Nucleus accumbens (tissue), 56 donors: ENCODE results near the gene GBX1.
A peak's percentile ranks its signal among the peaks of the same experiment; 100 is the strongest.

ENCODE experiments used
- DNase-seq, 56 donors: peaks; one replicate each; lab custom pipeline; 2025; lab: John Stamatoyannopoulos, UW

GBX1 gene

DNA sequence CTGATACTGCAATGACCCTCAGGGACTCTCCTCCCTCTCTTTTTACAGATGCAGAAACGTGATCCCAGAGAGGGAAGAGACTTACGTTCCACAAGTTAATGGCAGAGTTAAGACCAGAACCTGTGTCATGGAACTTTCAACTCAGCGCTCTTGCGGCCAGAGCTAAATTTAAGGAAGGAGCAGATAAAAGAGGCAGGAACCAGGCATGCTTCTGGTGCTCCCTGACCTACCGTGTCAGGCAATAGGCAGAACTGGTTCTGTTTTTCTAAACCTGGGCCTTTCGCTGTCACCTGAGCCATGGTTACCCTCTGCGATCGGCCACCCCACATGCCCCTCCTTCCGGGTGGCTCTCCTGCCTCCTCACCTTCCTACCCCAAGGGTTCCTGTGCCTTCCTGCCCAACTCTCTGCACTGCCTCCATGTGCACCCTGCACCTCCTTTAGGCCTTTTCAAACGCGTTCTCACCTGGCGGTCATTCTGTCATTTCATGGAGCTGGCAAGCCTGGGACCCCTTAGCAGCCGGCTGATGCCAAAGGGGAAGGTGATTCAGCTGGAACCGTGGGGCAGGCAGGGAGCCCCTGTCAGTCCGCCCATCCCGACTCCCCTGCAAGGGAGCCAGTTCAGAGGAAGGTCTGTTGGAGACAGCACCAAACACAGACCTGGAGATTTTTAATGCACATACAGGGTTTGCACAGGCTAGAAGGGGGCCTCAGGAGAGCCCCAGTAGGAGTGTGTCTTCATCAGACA, 7.7 kb upstream of the GBX1 start:
- no peak for DNase-seq

DNA sequence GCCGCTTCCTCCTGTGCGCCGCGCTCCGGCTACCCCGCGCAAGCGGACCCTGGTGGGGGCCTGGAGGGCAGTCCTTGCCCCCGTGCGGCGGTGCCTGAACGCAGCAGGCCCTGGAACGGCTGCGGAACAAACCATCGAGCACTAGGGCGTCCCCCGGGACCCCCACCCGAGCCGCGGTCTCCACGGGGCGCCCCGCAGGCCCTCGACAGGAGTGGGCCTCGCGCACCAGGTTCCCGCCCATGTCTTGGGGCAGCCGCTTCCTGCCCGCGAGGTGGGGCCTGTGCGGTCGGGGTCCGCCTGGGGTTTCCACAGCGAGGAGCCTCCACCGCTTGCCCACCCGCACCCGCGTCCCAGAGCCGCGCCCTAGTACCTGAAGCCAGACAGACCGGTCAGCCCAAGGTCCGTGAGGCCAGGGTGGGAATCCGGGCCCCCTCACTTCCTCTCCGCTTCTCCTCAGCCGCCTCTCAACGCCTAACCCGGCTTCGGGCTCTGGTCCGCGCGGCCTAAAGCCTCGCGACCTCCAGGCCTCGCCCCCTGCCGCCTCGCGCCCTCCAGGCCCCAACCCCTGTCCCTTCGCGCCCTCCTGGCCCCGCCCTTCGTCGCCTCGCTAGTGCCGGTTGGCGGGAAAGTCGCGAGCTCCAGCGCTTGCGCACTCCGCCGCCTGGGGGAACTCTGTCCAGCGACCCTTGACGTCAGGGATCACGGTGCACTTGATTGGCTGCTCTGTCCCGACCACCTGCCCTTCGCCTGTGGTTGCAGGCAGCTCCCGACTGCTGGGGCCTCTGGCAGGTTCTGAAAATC, 7.0 kb upstream of the GBX1 start:
- DNase-seq, result peak in 7 of 56 donors; percentile 3 to 28 (median 18)

DNA sequence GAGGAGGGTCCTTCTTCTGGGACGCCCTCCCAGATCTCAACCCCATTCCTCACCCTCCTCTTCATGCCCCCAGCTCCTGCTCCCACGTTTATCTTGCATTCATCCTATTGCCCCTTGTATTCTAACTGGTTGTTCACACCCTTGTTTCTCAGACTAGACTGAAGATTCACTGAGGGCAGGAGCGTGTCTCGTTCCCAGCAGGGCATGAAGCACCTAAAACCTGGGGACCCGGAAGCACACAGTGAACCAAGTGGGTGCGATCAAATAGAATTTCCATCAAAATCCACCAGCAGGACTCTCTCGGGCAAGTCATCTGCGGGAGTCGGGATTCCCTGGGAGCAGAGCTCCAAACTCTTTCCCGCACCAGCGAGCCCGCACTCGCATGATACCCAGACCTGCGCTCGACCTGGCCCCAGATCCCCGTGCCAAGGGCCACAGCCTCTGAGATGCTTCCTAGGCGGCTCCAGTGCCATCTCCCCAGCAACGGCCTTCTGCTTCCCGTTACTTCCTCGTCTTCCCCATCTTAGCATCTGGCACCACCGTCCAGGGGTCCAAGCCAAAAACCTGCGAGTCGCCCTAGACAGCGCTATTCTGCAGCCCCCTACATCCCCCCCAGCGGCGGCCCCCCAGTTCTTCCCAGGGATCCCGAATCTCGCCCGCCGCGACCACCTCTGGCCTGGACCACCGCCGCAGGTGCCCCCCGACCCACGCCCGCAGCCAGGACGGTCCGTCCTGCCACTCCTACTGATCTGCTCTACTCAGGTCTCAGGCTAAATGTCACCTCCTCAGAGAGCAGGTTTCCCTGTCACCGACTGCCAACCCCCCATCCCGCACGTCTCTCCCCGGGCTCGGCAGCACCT, 6.1 kb upstream of the GBX1 start:
- DNase-seq, result no peak

DNA sequence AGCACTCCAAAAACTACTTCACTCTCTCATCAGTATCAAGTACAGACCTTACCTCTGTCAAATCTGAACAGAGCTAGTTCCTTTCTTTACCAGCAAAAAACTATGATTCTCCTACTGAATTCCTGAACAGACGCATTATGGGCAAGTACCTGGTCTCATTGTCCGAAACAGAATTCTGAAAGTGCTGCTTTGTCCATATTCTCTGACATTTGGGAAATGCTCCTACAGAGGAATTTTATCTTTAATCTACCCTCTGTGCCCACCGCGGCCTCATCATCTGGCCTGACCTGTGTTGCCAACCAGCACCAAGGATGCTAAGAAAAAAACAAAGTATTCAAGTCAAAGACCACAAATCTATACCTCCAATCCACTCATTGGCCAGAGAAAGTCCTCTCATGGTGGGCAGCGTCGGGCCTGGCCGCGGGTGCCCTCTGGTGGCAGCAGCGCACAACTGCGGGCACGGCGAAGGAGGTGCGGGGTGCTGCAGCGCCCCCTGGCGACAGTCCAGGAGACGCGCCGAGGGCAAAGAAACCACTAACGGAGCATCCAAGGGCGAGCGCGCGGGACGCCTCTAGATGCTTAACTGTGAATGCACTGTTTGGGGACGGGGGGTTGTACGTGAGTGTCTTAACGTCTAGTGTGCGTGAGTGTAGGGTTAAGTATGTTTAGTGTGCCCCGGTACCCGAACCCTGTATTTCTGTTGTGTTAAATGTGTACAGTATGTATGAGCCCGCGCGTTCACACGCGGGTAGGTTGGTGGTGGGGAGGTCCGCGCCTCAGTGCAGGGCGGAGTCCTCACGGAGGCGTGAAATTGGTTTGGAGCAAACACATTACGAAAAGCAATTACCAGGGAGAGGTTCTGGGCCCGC, 5.0 kb upstream of the GBX1 start:
- DNase-seq, result peak in 50 of 56 donors; percentile 20 to 86 (median 63)

DNA sequence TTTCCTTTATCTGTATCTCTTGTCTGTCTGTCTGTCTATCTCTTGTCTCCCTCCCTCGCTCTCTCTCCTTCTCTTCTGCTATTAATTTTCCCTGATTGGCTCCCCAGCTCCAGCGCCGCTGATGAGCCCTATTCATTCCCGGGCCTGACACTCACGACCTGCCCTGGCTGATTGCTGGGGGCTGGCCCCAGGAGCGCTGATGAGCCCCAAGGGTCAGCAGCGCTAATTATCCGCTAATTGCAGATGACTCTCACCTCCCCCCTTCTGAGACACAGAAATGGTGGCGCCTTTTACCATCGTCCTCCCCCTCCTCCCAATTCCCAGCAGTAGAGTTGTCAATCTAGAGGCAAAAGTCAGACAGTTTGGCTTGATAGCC, 1.3 kb upstream of the GBX1 start:
- no peak for DNase-seq

DNA sequence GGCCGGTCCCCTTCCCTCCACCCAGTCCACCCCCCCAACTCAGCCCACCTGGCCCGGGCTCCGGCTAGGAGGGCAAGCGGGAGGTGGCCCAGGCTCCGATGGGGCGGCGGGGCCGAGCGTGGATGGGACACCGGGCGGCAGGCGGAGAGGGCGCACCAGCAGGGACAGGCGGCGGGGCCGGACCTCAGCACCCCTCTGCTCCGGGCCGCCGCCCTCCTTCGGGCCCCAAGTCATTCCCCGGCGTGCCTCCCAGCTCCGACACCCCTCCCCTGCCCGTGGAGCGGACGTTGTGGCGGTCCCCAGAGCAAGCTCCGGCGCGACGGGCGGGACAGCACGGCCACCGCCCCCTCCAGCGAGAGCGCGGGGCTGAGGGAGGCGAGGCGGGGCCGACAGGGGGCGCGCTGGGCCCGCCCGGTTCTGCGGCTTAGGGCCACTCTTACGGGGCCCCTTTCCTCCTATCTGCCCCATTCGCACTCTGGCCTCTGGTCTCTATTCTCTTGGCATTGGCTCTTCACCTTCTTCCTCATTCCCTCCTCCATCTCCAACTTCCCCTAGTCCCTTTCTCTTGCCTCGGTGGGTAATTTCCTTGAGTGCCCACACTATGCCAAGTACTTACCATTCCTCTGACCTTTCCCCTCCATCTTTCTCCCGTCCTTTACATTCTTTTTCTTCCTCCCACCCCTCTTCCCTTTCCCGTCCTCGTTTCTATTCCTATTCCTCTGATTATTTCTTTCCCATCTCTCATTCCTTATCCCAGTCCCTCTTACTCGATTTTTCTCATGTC, 701 bp upstream of the GBX1 start:
- peak in 4 of 56 donors; percentile 13 to 35 (median 15) for DNase-seq

DNA sequence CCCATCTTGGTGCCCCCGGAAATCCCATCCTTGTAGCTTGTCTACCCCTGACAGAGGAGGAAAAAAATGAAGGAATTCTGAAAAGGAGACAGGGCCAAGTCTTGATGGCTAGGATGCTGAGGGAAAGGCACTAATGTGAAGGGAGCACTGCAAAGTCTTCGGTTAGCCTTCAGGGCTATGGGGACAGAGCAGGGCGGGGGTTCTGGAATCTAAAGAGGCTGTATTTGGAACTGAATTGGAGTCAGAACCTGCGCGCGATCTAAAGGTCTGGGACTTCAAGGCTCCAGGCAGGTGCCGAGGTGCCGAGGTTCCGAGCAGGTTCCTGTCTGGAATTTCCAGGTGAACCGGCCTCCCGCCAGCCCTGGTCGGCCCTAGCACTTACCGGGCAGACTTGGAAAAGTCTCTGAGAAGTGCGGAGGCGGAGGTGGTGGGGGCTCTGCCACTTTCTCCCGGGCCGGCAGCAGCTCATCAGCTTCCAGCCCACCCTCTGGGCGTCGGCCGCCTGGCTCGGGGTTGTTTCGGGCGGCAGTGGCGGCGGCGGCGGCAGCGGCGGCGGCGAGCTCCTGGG, 781 bp downstream of the GBX1 start:
- DNase-seq, result no peak

DNA sequence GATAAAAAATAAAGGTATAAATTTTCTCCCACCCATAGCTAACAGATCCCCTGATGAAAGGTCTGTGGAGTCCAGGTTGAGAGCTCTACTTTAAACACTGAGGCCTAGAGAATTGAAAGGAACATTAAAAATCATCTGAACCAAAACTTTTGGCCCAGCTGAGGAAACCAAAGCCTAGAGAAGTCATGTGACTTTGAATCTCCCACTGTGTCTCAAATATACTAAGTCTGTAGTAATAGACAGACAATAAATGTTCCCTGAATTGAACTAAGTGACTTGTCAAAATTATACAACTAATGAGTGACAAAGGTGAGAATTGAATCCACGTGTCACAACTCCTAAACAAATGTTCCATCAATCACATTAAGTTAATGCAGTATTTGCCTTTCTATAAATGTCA, 5.7 kb downstream of the GBX1 start:
- no peak for DNase-seq

DNA sequence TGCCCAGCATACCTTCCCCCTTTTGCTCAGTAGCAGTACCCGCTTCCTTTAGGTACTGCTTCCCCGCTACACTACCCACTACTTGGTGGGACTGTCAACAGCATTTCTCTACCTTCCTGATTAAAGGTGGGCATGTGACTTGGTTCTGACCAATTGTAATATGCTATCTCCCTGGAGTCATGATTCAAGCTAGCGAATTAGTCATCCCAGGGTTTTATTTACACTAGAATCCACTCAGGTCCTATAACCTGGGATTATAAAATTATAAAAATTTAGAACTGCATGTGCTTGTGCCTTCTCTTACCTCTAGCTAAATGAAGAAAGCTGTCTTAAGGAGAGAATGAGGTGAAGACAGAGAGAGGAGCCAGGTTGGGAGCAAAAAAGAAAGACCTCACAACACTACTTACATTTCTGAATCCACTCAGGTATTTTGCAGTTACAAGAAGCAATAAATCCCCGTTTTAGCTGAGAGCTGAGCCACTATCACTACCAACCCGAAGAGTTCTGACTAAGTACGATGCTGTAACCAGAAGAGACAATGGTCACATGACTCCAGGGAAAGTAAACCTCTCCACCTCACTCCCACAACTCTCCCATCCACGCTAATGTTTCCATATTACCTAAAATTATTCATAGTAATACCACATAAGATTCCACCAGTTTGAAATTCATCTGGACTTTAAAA, 9.7 kb downstream of the GBX1 start:
- no peak for DNase-seq

DNA sequence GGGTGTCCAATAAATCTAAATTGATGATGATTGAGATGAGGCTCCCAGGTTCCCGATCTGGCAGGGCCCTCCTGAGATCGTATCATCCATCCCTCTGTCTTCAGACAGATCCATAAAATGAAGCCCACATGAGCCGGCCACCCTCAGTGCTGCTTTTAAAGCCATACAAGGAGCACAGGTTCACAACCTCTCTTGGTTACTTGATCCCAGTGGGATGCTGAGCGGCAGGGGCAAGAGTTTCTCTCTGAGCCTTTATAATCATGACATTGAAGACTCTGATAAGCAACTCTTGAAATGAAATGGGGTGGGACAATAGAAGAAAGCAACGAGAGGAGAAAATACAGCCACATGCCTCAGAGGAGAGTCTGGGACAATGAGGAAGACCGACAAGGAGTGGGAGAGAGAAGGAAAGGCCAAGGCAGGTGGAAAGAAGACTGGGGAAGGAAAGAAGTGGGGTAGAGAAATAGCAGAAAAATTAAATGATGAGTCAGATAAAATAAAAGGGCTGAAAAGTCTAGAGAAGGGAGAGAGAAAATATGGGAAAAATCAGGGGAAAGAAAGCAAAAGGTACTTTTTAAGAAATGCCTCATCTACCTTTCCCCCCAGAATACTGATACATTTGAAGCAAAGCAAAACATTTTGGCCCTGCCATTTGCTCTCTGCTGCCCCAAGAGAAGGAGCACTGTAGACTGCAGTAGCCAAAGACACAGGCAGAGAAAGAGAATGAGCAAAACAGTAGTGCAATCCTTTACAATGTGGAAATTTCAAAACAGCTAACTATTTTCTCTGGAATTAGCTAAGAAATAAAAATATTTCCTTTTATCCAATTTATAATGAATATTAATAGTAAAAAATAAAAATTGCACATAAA, 14.6 kb downstream of the GBX1 start:
- no peak for DNase-seq

DNA sequence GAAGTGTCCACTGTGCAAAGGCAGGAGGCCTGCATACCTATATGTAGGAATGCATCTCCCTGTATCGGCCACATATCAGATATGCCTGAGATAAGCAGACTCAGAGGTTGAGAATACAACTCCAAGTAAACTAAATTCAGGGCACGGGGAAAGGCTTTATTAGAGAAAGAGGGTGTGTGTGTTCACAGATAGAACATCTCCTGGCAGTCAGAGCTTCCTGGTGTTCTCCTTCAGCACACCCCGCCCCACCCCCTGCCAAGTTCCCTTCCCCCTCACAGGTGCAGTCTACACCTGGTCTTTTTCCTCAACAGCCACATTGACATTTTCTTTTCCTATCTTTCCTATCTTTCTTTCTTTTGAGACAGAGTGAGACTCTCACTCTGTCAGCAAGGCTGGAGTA, 17.1 kb downstream of the GBX1 start:
- DNase-seq, result no peak

DNA sequence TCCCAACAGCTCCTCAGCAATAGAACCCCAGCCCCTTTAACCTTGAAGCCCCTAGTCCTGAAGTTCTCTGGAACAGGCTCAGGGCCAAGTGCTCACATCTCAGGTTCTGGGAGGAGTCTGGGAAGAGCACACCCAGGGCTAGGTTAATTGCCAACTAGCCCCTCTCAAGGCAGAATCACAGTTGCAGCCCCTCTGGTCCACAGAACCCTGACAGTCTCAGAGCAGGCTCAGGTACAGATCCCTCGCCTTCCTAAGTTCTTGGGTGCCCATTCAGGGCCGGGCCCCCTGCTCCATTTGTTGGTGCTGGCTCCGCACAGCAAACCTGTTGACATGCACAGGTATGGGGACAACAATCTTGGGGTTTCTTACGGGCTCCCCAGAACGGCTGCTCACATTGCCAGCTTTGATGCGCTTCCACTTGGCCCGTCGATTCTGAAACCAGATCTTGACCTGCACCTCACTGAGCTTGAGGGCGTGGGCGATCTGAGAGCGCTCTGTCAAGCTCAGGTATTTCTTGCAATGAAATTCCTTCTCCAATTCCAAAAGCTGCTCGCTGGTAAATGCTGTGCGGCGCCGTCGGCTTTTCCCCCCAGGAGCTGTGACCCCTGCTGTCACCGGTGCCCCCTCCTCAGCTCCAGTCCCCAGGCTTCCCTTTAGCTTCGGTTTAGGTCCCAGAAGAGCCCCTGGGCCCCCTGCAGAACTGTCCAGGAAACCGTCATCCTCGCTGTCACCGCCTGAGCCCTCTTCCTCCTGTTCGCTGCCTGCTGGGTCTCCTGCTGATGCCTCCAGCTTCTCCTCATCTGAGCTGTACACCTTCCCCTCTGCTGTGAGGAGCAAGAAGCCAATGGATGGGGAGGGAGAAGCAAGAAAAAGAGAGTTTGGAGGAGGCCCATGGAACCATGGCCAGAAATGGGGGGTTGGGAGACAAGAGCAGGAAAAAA, 18.9 kb downstream of the GBX1 start:
- no peak for DNase-seq

DNA sequence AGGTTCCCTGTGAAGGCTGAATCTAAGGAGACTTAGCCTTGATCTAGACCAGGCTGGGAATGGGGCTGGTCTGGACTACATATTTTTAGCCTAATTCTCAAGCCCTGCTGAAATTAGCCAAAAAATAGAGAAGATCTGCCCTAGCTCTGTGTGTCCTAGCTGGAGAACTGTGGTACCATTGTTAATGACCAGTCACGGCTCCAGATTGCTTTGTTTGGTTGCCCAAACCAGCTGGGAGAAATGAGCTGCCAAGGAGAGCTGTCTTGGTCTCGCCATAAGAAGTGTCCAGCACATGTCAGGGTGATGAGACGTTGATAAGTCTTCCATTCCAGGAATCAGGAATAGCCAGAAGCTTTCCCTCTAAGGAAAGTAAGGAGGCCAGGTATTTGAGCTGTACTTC, 20.7 kb downstream of the GBX1 start:
- DNase-seq, result peak in 29 of 56 donors; percentile 11 to 68 (median 41)

DNA sequence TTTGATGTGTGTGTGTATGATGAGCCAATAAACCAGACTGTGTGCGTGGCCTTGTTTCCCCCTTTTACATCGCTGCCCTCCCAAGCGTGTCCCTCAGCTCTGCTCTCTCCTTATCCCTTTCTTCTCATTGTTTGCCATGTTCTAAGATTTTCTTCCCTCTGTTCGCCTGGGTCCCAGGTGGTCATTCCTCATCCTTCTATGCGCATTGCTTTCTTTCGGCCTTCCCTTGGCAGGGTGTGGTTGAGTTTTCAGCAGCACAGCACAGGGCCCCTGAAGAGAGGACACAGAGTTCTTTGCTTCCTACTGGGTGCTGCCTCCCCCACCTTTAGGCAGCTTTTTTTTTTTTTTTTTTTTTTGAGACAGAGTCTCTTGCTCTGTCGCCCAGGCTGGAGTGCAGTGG, 23.1 kb downstream of the GBX1 start:
- DNase-seq, result no peak

DNA sequence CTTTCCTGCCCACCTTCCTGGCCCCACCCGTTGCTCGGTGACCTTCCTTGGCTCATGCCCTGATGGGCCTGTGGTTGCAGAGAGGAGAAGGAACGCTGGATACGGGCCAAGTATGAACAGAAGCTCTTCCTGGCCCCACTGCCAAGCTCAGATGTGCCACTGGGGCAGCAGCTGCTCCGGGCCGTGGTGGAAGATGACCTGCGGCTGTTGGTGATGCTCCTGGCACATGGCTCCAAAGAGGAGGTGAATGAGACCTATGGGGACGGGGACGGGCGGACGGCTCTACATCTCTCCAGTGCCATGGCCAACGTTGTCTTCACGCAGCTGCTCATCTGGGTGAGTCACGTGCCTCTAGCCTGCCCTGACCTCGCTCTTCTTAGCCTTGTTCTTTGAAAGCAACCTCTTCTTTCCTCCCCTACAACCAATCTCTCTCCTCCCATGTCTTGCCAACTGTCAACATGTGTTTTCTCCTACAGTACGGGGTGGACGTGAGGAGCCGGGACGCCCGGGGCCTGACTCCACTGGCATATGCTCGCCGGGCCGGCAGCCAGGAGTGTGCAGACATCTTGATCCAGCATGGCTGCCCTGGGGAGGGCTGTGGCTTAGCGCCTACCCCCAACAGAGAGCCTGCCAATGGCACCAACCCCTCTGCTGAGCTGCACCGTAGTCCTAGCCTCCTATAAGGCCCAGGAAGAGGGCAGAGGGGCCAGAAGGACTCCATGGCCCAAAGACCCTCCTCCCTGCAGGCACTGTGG, 24.1 kb downstream of the GBX1 start:
- peak in 1 of 56 donors; percentile 36 for DNase-seq

DNA sequence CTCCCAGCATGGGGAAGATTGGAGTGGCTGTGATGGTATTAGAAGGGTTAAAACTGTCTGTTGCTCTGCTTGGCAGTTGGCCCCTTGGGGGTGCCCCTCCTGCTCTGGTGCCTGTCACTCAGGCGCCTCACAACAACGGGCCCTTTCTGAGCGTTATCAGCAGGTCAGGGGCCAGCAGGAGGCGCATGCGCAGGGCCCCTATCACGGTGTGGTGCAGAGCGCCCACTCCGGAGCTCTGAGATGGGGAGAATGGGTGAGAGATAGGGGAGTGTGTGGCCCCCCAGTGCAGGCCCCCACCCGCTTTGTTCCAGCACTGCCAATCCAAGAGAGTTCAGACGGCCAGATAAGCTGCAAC, 24.8 kb downstream of the GBX1 start:
- DNase-seq, result peak in 48 of 56 donors; percentile 24 to 85 (median 68)
